Measurements from ENCODE around the gene NISCH.

NISCH gene

GRCh38 chr3:52450489-52451236 is 4.7 kb upstream of the NISCH start:
- TF ChIP-seq CTCF (IDR thresholded peaks at IDR 0.05), result no peak
- TF ChIP-seq ZFX (IDR thresholded peaks at IDR 0.05; ENCODE audit: borderline replicate concordance), result no peak
- H3K27ac ChIP-seq, result no peak overlapping the region

DNA sequence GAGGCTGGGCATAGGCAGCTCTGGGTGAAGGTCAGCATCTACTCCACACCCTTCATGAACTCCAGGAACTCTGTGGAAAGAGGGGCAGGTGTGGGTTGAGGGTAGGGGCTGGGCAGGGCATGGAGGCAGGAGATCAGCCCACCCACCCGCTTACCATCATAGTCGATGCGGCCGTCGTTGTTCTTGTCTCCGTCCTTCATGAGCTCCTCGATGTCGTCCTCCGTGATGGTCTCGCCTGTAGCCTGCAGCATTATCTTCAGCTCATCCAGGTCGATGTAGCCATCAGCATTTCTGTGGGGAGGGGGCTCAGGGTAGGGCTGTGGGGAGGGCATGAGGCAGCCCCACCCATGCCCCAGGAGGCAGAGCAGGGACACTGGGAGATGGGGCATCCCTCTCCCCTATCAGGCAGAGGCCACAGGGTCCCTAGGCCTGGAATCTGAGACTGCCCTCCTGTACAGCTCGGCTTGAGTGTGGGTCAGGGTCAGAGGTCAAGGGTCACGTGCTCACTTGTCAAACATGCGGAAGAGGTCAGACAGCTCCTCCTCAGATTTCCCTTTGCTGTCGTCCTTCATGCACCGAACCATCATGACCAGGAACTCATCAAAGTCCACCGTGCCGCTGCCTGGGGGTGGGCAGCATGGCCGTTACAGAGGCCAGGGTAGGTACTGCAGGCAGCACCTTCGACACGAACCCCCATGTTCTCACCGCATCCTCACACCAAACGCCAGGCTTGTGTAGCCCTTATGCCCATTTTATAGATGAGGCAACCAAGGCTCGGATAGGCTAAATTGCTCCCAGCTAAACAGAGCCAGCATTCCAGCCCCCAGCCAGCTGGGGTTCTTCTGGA is 3.9 kb upstream of the NISCH start:
- TF ChIP-seq ZFX (IDR thresholded peaks at IDR 0.05; ENCODE audit: borderline replicate concordance), result no peak
- TF ChIP-seq CTCF (IDR thresholded peaks at IDR 0.05), result no peak
- no peak overlapping the region for H3K27ac ChIP-seq

GRCh38 chr3:52452126-52452525 is 3.3 kb upstream of the NISCH start:
- TF ChIP-seq CTCF (IDR thresholded peaks at IDR 0.05) (no peak), ZFX (IDR thresholded peaks at IDR 0.05; ENCODE audit: borderline replicate concordance) (no peak)
- H3K27ac ChIP-seq, result no peak overlapping the region

DNA sequence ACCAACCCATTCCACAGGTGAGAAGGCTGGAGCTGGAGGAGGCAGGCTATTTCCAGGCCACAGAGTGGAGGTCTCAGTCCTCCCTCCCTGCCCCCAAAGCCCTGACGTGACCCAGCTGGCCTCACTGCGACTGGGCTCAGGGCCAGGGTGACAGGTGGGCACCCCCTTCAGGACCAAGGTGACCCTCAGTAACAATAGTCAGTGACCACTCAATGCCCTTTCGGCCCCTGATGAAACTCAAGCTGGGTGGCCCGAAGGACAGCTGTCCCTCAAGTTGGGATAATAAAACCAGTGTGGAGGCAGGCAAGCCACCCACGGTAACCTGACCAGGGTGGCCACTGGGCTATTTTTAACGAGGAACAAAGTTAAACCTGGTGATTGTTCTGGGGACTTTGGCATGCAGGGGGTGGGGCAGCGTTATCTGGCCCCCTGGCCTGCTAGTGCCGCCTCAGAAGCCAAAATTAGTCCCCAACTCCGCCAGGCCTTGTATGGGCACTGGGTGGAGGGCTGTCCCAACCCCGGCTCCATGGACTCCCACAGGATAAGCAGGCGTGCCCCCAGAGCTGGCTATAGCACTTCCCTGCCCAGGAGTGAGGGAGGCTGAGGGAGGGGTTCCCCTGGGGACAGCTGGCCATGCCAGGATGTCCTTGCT is 2.7 kb upstream of the NISCH start:
- H3K27ac ChIP-seq, result no peak overlapping the region
- TF ChIP-seq ZFX (IDR thresholded peaks at IDR 0.05; ENCODE audit: borderline replicate concordance) (no peak), CTCF (IDR thresholded peaks at IDR 0.05) (no peak)

DNA sequence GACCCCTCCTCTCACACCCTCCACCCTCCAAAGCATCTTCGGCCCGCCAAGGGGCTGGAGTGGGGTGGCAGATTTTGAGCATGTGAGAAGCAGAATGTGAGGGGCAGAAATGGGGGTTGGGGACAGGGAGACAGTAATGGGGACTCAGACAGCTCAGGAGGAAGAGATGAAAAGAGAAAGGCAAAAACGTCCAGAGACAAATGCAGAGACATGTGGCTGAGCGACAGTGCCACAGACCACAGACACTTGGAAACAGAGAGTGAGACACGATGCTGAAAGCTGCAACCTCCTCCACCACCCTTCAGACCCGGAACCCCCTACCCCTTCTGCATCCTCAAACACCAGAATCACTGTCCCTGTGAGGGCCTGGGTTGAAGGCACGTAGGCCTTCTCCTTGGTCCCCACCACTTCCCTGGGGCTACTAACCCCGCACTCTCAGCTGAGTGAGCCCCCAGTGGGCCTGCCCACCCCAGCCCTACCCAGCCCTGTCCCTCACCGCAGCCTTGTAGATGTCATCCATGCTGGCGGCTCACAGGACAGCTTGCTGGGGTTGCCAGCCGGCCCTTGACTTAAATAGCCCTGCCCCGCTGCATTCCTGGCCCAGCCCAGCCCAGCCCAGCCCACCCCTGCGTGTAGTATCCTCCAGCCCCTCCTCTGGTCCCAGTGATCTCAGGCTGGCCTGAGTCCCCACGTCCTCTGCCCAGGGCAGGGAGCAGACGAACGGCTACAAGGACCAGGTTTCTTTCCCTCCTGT is 1.7 kb upstream of the NISCH start, which contains the start of gene TNNC1:
Gene TNNC1, minus strand, starts transcription at position 546 of the 754 bp plus-strand sequence. Its CDS starts 26 bp downstream, at position 520.
- TF ChIP-seq CTCF (IDR thresholded peaks at IDR 0.05) (no peak), ZFX (IDR thresholded peaks at IDR 0.05; ENCODE audit: borderline replicate concordance) (no peak)
- H3K27ac ChIP-seq, result peak within 1 kb of the TSS; percentile 79

- peak overlapping the region; percentile 79 for H3K27ac ChIP-seq
- TF ChIP-seq ZFX (IDR thresholded peaks at IDR 0.05; ENCODE audit: borderline replicate concordance) (no peak), CTCF (IDR thresholded peaks at IDR 0.05) (no peak)
Measured at GRCh38 chr3:52454250-52454937, 1.0 kb upstream of the NISCH start.

Data from 22Rv1 (cell line).